Kidney (tissue), 14 donors: ENCODE measurements around the gene NUP210. TPM values are rescaled to one million over a fixed set of nuclear protein-coding genes. Genes with fewer than 3 reads are reported as not detected.
A peak's percentile ranks its signal among the peaks of the same experiment; 100 is the strongest.

ENCODE experiments used
- DNase-seq, 5 donors: peaks; one replicate each; pipeline ENCODE4 v3.0.0-alpha.2; 2013 to 2020
- FAIRE-seq: peaks from 2 replicates; lab custom pipeline; 2012; peaks lifted over from hg19 to GRCh38; lab: Jason Lieb, UNC
- H3K27ac ChIP-seq, 2 donors: one replicate each; pipeline ENCODE4 v1.7.0; 2013; ENCODE audit warnings: low read depth in 2 of 2, low read length in 2 of 2, inconsistent platforms in 1 of 2
- H3K27me3 ChIP-seq: one replicate; pipeline ENCODE4 v1.7.1; 2013; ENCODE audit warnings: low read length, inconsistent platforms; ENCODE audit not compliant: control insufficient read depth, insufficient read depth
- H3K36me3 ChIP-seq, 3 donors: one replicate each; pipeline versions ENCODE4 v1.7.0 to v1.7.1; 2013; ENCODE audit warnings: low read length in 3 of 3, control low read depth in 1 of 3, inconsistent platforms in 1 of 3; ENCODE audit not compliant: insufficient read depth in 3 of 3, control insufficient read depth in 2 of 3
- H3K4me1 ChIP-seq, 3 donors: one replicate each; pipeline versions ENCODE4 v1.7.0 to v1.7.1; 2013; ENCODE audit warnings: low read length in 3 of 3, inconsistent platforms in 1 of 3, low read depth in 1 of 3; ENCODE audit not compliant: control insufficient read depth in 2 of 3, insufficient read depth in 2 of 3
- H3K4me3 ChIP-seq, 3 donors: one replicate each; pipeline versions ENCODE4 v1.7.0 to v1.8.1; 2013; ENCODE audit warnings: low read length in 3 of 3, control low read depth in 1 of 3, inconsistent platforms in 1 of 3
- H3K9ac ChIP-seq, 3 donors: one replicate each; pipeline versions ENCODE4 v1.7.0 to v1.7.1; 2013; ENCODE audit warnings: low read length in 3 of 3, control low read depth in 1 of 3, inconsistent platforms in 1 of 3
- H3K9me3 ChIP-seq, 3 donors: one replicate each; pipeline versions ENCODE4 v1.7.0 to v1.7.1; 2013; ENCODE audit warnings: low read length in 3 of 3, control low read depth in 1 of 3, inconsistent platforms in 1 of 3; ENCODE audit not compliant: control insufficient read depth in 2 of 3, insufficient read depth in 1 of 3
- intact Hi-C: fragments of 100-400 bp; cut with DNase I; formaldehyde crosslinking; loops from one replicate; pipeline ENCODE4 v1.11.1; 2022
- polyA plus RNA-seq: library from polyadenylated mRNA; stranded (reverse); fragments of 350-450 nt; fragmentation: Illumina TruSeq; extraction: RNeasy Lipid Tissue Mini Kit (QIAGEN cat#74804); gene quantifications from one replicate; pipeline ENCODE4 v1.2.3, GENCODE V29; 2014; ENCODE audit warnings: low read depth, low replicate concordance; ENCODE audit not compliant: insufficient read depth
- total RNA-seq: library from RNA; stranded (reverse); fragmentation: NEBNext Ultra II Directional; extraction: Animal tissue kit (Norgen Biotek cat#: 25700); gene quantifications from one replicate; pipeline ENCODE4 v1.2.1, GENCODE V29; 2021
- TF ChIP-seq, protein P1 (sequence below): IDR thresholded peaks from 3 replicates; pipeline ENCODE4 v1.5.1; 2012; ENCODE audit warnings: mild to moderate bottlenecking, moderate library complexity, borderline replicate concordance; ENCODE audit not compliant: insufficient read depth; ENCODE audit errors: extremely low read depth
- donor health status: control.
- donor health status: control.
- donor health status: control.
- donor health status: control.
- donor health status: control.
- donor health status: DM: yes; HTN: yes; CAD: no.
- donor health status: Normal renal cell carcinoma (clear cell type).

The NUP210 gene
- total and polyA plus RNA-seq, 2 donors from 2014 or later = 5.6 to 22.9 TPM

DNA sequence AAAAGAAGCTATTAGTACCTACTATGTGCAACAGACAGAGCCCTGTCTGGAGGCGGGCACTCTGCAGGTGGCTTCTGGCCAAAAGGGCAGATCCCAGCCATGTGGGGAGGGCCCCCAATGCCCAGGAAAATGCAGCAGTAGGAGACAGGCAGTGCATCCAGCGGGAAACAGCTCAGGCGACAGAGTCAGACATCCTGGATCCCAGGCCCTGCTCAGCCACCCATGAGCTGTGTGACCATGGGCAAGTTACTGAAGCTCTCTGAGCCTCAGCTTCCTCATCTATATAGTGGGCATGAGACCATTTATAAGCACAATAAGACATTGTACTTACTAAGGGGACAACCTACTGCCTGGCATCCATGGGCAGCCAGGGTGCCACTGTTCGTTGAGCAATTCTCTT lies 25.8 kb downstream of the NUP210 start:
- intact Hi-C loops = no loop called here
- no peak for FAIRE-seq

DNA sequence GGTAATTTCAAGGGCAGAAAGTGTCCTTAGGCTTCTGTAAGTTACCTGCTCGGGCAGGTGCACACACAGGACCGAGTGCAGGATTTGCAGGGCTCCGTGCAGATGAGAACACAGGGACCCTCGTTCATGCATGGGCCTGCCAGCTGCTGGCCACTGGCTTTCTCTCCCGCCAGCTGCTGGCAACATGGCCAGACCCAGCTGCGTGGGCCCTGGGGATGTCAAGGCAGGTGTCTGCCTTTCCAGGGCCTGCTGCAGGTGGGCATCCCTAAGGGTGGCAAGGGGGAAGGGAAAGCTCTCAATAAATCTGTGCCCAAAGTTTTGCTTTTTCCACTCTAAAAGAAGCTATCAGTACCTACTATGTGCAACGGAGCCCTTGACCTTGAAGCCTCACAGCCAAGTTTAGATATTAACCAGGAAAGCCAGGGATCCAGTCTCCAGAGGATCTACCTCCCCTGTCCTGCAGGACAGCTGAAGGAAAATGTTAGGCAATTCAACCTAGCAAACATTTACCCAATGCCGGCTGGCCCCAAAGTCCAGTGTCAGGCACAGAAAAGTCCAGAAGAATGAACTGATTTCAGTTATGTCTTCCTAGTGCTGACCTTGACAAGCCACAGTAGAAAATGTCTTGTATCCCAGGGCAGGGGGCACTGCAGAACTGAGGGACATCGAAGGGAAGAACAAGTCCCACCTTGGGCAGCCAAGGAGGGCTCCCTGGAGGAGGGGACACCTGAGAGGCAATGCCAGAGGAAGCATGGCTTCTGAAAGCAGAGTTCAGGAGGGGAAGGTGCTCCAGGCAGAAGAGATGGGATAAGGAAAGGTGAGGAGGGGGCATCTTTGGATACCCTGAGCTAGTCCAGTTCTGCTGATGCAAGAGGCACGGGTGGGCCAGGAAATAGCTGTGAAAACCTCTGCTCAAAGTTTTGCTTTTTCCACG lies 26.4 kb downstream of the NUP210 start:
- no peak overlapping the region for H3K9ac ChIP-seq
- intact Hi-C loops = no loop called here
- peak overlapping the region; percentile 55 to 58 for H3K27ac ChIP-seq
- peak in 3 of 5 donors; percentile 6 to 57 (median 20) for DNase-seq
- peaks cover 0 to 10% (median 0%) of the 10 kb centered on the region in 3 donors for H3K4me1 ChIP-seq
- H3K4me3 ChIP-seq = no peak overlapping the region
- no peaks in the 10 kb centered on the region for H3K27me3 ChIP-seq
- peaks cover 0 to 12% (median 3%) of the 10 kb centered on the region in 3 donors for H3K36me3 ChIP-seq
- no peak for FAIRE-seq
- TF ChIP-seq, protein P1, sequence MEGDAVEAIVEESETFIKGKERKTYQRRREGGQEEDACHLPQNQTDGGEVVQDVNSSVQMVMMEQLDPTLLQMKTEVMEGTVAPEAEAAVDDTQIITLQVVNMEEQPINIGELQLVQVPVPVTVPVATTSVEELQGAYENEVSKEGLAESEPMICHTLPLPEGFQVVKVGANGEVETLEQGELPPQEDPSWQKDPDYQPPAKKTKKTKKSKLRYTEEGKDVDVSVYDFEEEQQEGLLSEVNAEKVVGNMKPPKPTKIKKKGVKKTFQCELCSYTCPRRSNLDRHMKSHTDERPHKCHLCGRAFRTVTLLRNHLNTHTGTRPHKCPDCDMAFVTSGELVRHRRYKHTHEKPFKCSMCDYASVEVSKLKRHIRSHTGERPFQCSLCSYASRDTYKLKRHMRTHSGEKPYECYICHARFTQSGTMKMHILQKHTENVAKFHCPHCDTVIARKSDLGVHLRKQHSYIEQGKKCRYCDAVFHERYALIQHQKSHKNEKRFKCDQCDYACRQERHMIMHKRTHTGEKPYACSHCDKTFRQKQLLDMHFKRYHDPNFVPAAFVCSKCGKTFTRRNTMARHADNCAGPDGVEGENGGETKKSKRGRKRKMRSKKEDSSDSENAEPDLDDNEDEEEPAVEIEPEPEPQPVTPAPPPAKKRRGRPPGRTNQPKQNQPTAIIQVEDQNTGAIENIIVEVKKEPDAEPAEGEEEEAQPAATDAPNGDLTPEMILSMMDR = no peak
- no peaks in the 10 kb centered on the region for H3K9me3 ChIP-seq

More for the DNA sequence above, 25.8 kb downstream of the NUP210 start:
- Histone ChIP-seq H3K27me3 (no peaks in the 10 kb centered on the region), H3K9me3 (no peaks in the 10 kb centered on the region), H3K4me3 (no peak overlapping the region), H3K27ac (peak overlapping the region; percentile 55 to 58), H3K4me1 (peaks cover 0 to 10% (median 0%) of the 10 kb centered on the region in 3 donors), H3K36me3 (peaks cover 0 to 9% (median 3%) of the 10 kb centered on the region in 3 donors), H3K9ac (no peak overlapping the region)
- no peak for DNase-seq
- TF ChIP-seq, protein P1 = no peak

DNA sequence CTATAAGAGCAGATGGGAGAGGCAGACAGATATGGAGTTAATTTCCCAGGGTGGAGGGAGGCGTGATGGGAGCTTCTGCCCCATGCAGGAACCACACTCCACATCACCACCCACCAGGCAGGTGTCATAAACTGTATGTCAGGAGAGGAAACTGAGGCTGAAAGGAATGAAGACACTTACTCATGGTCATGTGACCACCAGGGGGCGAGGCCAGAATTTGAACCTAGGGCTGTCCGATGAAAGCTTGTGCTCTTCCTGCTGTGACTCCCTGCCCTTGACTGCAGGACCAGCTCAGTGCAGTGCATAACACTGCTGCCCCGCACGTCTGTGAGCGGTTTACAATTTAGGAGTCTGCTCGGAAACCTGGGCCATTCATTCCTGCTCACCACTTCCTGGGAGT lies 28.8 kb downstream of the NUP210 start:
- intact Hi-C loops = no loop called here
- Histone ChIP-seq H3K4me3 (no peak overlapping the region), H3K36me3 (peaks cover 0 to 21% (median 8%) of the 10 kb centered on the region in 3 donors), H3K9me3 (no peaks in the 10 kb centered on the region), H3K27ac (no peak overlapping the region), H3K27me3 (no peaks in the 10 kb centered on the region), H3K4me1 (peaks cover 0 to 5% (median 0%) of the 10 kb centered on the region in 3 donors), H3K9ac (no peak overlapping the region)
- FAIRE-seq (no peak), DNase-seq (no peak)
- TF ChIP-seq, protein P1 = no peak
